Loucy (cell line): Measurements from ENCODE around the gene CHST14.

ENCODE experiments used
- H2AFZ ChIP-seq: fragments of 200-600 bp; sonication (generic); 2 replicates; pipeline ENCODE4 v1.6.0; 2016; ENCODE audit warnings: antibody characterized with exemption, mild to moderate bottlenecking, low read length, moderate library complexity
- H3F3A ChIP-seq: fragments of 200-600 bp; 2 replicates; pipeline ENCODE4 v1.6.0; 2016; ENCODE audit warnings: antibody characterized with exemption, low read depth, mild to moderate bottlenecking
- H3K27me3 ChIP-seq: fragments of 200-600 bp; sonication (generic); 2 replicates; pipeline ENCODE4 v1.6.1; 2014; ENCODE audit warnings: low read length, mild to moderate bottlenecking; ENCODE audit not compliant: insufficient read depth, poor library complexity, severe bottlenecking
- H3K36me3 ChIP-seq: fragments of 200-600 bp; sonication (generic); 2 replicates; pipeline ENCODE4 v1.6.1; 2016; ENCODE audit warnings: low read length; ENCODE audit not compliant: insufficient read depth
- H3K4me1 ChIP-seq: fragments of 200-600 bp; sonication (generic); 2 replicates; pipeline ENCODE4 v1.5.1; 2014; ENCODE audit warnings: low read length, mild to moderate bottlenecking; ENCODE audit not compliant: insufficient read depth, poor library complexity, severe bottlenecking
- H3K4me2 ChIP-seq: fragments of 200-600 bp; sonication (generic); 2 replicates; pipeline ENCODE4 v1.6.0; 2014; ENCODE audit warnings: antibody characterized with exemption, low read length, low read depth, mild to moderate bottlenecking; ENCODE audit not compliant: poor library complexity, severe bottlenecking
- H3K4me3 ChIP-seq: fragments of 200-600 bp; sonication (generic); 2 replicates; pipeline ENCODE4 v1.5.1; 2014; ENCODE audit warnings: low read length, mild to moderate bottlenecking, mixed read lengths; ENCODE audit not compliant: poor library complexity, severe bottlenecking
- H3K79me2 ChIP-seq: fragments of 200-600 bp; sonication (generic); 2 replicates; pipeline ENCODE4 v1.6.1; 2014; ENCODE audit warnings: low read length; ENCODE audit not compliant: insufficient read depth
- H3K9ac ChIP-seq: fragments of 200-600 bp; sonication (generic); 2 replicates; pipeline ENCODE4 v1.6.0; 2014; ENCODE audit warnings: mild to moderate bottlenecking, low read depth, low read length, moderate library complexity; ENCODE audit not compliant: poor library complexity, severe bottlenecking
- H3K9me2 ChIP-seq: fragments of 200-600 bp; sonication (generic); replicated peaks from 2 replicates; pipeline ENCODE4 v1.6.1; 2016; ENCODE audit warnings: low read depth, low read length, mixed read lengths
- H3K9me3 ChIP-seq: fragments of 200-600 bp; sonication (generic); 2 replicates; pipeline ENCODE4 v1.6.1; 2014; ENCODE audit warnings: mild to moderate bottlenecking, antibody characterized with exemption, low read length, low read depth; ENCODE audit not compliant: insufficient read depth
- H4K20me1 ChIP-seq: fragments of 200-600 bp; sonication (generic); 2 replicates; pipeline ENCODE4 v1.6.0; 2014; ENCODE audit warnings: antibody characterized with exemption, low read length, mild to moderate bottlenecking; ENCODE audit not compliant: insufficient read depth, poor library complexity, severe bottlenecking
- CTCF ChIP-seq: fragments of 200-600 bp; sonication (generic); conservative IDR thresholded peaks from 2 replicates; pipeline ENCODE4 v1.5.1; 2014; ENCODE audit warnings: mild to moderate bottlenecking, antibody characterized with exemption, low read length
- EZH2phosphoT487 ChIP-seq: fragments of 200-600 bp; IDR thresholded peaks from 2 replicates; pipeline ENCODE4 v1.6.1; 2018; ENCODE audit warnings: antibody characterized with exemption, mild to moderate bottlenecking, moderate library complexity, borderline replicate concordance

CHST14 gene

GRCh38 chr15:40470423-40471104 is at the start of gene CHST14:
TSS of gene CHST14 (plus strand) at chr15:40470984. CDS start at chr15:40471214, 230 bp downstream.
- no peak for TF ChIP-seq CTCF
- no peak for TF ChIP-seq EZH2phosphoT487
- peaks cover 25% of the 10 kb centered on the region; the same call in 1 of the 2 replicates for H3K36me3 ChIP-seq
- no peaks in the 10 kb centered on the region for H3K9me2 ChIP-seq
- peaks cover 11% of the 10 kb centered on the region for H4K20me1 ChIP-seq
- peaks cover 32% of the 10 kb centered on the region for H3K79me2 ChIP-seq
- peak within 1 kb of the TSS; percentile 99 for H3K4me3 ChIP-seq
- H3K9ac ChIP-seq = peak within 1 kb of the TSS; percentile 96
- no peaks in the 10 kb centered on the region for H3K27me3 ChIP-seq
- peak within 1 kb of the TSS; percentile 84 for H2AFZ ChIP-seq
- peaks cover 45% of the 10 kb centered on the region for H3K4me1 ChIP-seq
- peak within 1 kb of the TSS; percentile 96 for H3K4me2 ChIP-seq
- no peaks in the 10 kb centered on the region for H3K9me3 ChIP-seq
- peaks cover 25% of the 10 kb centered on the region for H3F3A ChIP-seq

- H4K20me1 ChIP-seq = no peaks in the 10 kb centered on the region
- H3K4me2 ChIP-seq = no peak overlapping the region
- H3K27me3 ChIP-seq = no peaks in the 10 kb centered on the region
- no peak overlapping the region for H3K4me3 ChIP-seq
- H3K9ac ChIP-seq = no peak overlapping the region
- no peak overlapping the region for H2AFZ ChIP-seq
- no peaks in the 10 kb centered on the region for H3K9me2 ChIP-seq
- H3K4me1 ChIP-seq = no peaks in the 10 kb centered on the region
- no peaks in the 10 kb centered on the region for H3K9me3 ChIP-seq
- peaks cover 11% of the 10 kb centered on the region; the same call in 1 of the 2 replicates for H3K36me3 ChIP-seq
- no peaks in the 10 kb centered on the region for H3K79me2 ChIP-seq
- no peaks in the 10 kb centered on the region for H3F3A ChIP-seq
- peak; percentile 80 for TF ChIP-seq CTCF
- TF ChIP-seq EZH2phosphoT487 = no peak
These were observed 49.3 kb upstream of the CHST14 start for GRCh38 chr15:40421246-40422157.

- no peaks in the 10 kb centered on the region for H3K79me2 ChIP-seq
- H3K9me2 ChIP-seq = no peaks in the 10 kb centered on the region
- no peak overlapping the region for H3K4me2 ChIP-seq
- no peaks in the 10 kb centered on the region for H3K27me3 ChIP-seq
- no peaks in the 10 kb centered on the region for H4K20me1 ChIP-seq
- H3K9me3 ChIP-seq = no peaks in the 10 kb centered on the region
- no peak overlapping the region for H3K9ac ChIP-seq
- H3K36me3 ChIP-seq = no peaks in the 10 kb centered on the region
- no peak overlapping the region for H3K4me3 ChIP-seq
- no peak overlapping the region for H2AFZ ChIP-seq
- H3K4me1 ChIP-seq = no peaks in the 10 kb centered on the region
- no peaks in the 10 kb centered on the region for H3F3A ChIP-seq
- no peak for TF ChIP-seq CTCF
- TF ChIP-seq EZH2phosphoT487 = no peak
These were observed 46.2 kb upstream of the CHST14 start for GRCh38 chr15:40424483-40425115.
